Adrenal gland (tissue), 5 donors: Measurements from ENCODE around the gene TRIO.

ENCODE experiments used
- CTCF ChIP-seq, 6 experiments: fragments of 450-650 bp in 4 of 6; fragments of 200-600 bp in 2 of 6; sonication (generic) in 1 of 6; IDR thresholded peaks; 1 replicate in 5 of 6; 2 replicates in 1 of 6; pipeline versions ENCODE4 v1.5.1 to v1.8.0; 2016 to 2021; ENCODE audit warnings: antibody characterized with exemption in 6 of 6, mild to moderate bottlenecking in 2 of 6, moderate library complexity in 1 of 6
- POLR2A ChIP-seq, 2 donors: fragments of 450-650 bp; IDR thresholded peaks; one replicate each; pipeline ENCODE4 v1.6.1; 2017; ENCODE audit warnings: antibody characterized with exemption in 2 of 2, mild to moderate bottlenecking in 2 of 2, moderate library complexity in 1 of 2
- donor health status: DM: no; HTN: no; CAD: no.

DNA sequence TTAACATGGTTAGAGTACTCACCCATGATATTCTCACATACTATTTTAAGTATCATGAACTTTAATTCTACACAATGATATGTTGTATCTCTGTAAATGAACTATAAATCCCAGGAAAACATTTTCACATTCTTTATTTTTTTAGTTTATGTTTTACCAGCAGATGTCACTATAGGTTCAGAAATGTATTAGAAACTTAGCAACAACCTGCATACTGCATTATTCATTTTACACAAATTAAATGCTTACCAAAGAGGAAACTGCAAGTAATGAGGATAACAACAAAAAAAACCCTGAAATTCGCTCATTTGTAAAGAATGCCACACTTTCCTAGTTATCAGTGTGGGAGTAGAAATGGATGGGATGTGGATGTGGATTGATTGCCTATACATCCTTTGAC is 221.0 kb downstream of the TRIO start:
- TF ChIP-seq POLR2A (IDR thresholded peaks at IDR 0.05) (no peak), CTCF (IDR thresholded peaks at IDR 0.05) (peak in 1 of 6 experiments; percentile 6)
